HG02642 (cell line): Measurements from ENCODE around the gene NUMBL.
"Not testable (repeated sequence)": the region's sequence is repeated elsewhere in the genome, so short reads cannot be mapped to it uniquely, and the experiment has no call there.

Experiments
- ATAC-seq: cut with Tn5 transposase; IDR thresholded peaks from one replicate; pipeline ENCODE4 v1.9.1; 2021; ENCODE audit warnings: mild to moderate bottlenecking; ENCODE audit not compliant: unreplicated experiment, poor library complexity

Gene NUMBL

GRCh38 chr19:40639638-40639982 lies 50.8 kb downstream of the NUMBL start:
- no peak for ATAC-seq

DNA sequence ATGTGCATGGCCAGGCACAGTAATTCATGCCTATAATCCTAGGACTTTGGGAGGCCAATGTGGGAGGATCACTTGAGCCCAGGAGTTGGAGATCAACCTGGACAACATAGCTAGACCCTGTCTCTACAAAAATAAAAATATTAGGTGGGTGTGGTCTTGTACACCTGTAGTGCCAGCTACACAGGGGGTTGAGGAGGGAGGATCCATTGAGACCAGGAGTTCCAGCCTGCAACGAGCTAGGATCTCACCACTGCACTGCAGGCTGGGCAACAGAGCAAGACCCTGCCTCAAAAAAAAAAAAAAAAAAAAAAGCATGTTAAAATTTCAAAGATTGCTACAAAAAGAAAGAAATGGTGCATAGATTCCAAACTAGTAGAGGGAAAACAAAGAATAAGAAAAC lies 52.1 kb downstream of the NUMBL start:
- no peak for ATAC-seq

DNA sequence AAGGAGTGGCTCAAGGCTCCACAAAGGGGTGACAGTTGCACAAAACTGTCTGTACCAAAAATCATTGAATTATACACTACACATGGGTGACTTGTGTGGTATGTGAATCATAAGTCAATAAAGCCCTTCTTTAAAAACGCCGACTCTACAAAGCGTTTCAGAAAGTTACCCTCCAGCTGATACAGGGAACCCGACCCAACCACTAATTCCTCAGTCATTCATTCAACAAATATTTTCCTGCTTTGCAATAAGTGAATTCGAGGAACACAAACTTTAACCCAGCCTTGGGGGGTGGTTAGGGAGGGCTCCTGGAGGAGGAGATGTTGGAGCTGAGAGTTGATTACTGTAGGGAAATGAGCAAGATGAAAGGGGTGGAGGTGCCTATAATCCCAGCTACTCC lies 57.2 kb downstream of the NUMBL start:
- ATAC-seq, result no peak

DNA sequence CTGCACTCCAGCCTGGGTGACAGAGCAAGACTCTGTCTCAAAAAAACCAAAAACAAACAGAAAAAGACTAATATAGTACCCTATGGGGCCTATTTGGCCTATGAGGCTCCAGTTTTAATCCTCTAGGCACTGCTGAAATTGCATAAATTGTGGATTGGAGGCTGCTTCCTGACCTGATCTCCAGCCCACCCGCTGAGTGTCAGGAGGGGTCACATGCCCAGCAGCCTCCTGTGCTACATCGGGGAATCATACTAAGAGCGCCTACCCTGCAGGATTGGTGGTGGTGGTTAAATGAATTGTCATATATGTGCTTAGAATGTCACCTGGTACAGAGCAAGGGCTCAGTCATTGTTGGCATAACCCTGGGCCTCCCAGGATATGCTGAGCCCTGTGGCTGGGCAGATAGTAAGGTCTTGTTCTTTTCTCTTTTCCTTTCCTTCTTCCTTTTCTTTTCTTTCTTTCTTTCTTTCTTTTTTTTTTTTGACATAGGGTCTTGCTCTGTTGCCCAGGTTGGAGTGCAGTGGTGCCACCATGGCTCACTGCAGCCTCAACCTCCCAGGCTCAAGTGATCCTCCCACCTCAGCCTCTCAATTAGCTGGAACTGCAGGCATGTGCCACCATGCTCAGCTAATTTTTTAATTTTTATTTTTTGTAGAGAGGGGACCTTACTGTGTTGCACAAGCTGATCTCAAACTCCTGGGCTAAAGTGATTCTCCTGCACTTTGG lies 58.0 kb downstream of the NUMBL start:
- no peak for ATAC-seq

DNA sequence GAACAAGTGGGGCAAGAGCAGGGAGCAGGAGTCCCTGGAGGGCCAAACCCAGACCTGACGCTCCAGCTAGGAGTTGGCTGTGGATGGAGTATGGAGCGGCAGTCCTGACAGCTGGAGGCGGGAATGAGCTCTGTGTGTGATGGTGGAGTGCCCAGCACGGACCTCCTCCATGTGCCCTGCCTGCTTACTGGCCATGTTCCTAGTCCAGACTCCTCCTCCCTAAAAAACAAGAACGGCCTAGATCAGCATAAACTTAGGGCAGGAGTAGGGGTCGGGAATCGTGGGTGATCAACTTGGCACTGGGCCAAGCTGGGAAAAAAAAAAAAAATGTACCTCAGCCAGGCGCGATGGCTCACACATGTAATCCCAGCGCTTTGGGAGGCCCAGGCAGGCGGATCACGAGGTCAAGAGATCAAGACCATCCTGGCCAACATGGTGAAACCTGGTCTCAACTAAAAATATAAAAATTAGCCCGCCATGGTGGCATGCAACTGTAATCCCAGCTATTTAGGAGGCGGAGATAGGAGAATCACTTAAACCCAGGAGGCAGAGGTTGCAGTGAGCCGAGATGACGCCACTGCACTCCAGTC lies 59.8 kb downstream of the NUMBL start:
- ATAC-seq, result no peak

DNA sequence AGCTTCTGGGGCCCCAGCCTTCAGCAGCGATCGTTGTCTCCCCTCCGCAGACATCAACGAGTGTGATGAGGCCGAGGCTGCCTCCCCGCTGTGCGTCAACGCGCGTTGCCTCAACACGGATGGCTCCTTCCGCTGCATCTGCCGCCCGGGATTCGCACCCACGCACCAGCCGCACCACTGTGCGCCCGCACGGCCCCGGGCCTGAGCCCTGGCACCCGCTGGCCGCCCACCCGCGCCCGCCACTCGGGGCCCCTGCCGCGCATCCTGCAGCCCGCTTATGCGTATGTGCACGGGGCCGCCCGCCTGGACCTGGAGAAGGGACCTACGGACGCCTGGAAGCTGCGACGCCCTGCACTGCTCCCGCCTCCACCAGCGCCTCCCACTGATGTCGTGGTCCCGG lies 61.1 kb downstream of the NUMBL start:
- no peak for ATAC-seq

- no peak for ATAC-seq
Observed at GRCh38 chr19:40627486-40628279, 62.8 kb downstream of the NUMBL start.

DNA sequence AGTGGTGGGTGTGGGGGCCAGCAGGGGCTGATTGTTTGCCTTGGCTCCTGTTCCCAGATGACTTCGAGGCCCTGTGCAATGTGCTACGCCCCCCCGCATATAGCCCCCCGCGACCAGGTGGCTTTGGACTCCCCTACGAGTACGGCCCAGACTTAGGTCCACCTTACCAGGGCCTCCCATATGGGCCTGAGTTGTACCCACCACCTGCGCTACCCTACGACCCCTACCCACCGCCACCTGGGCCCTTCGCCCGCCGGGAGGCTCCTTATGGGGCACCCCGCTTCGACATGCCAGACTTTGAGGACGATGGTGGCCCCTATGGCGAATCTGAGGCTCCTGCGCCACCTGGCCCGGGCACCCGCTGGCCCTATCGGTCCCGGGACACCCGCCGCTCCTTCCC lies 63.5 kb downstream of the NUMBL start:
- no peak for ATAC-seq

GRCh38 chr19:40625406-40626120 lies 64.9 kb downstream of the NUMBL start:
- no peak for ATAC-seq

GRCh38 chr19:40624369-40625153 lies 65.9 kb downstream of the NUMBL start:
- ATAC-seq, result not testable (repeated sequence)

GRCh38 chr19:40623403-40624251 lies 66.8 kb downstream of the NUMBL start:
- no peak for ATAC-seq

DNA sequence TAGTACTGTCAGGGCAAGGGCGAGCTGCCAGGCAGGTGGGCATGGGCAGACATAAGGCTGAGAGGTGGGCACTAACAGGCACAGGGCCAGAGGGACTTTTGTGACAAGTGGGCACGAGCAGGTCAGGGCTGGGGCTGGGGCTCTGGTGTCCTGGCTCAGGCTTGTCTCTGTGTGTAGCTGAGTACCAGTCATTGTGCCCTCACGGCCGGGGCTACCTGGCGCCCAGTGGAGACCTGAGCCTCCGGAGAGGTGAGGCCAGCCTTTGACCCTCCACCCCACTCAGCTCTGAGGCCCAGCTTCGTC lies 67.7 kb downstream of the NUMBL start:
- no peak for ATAC-seq

DNA sequence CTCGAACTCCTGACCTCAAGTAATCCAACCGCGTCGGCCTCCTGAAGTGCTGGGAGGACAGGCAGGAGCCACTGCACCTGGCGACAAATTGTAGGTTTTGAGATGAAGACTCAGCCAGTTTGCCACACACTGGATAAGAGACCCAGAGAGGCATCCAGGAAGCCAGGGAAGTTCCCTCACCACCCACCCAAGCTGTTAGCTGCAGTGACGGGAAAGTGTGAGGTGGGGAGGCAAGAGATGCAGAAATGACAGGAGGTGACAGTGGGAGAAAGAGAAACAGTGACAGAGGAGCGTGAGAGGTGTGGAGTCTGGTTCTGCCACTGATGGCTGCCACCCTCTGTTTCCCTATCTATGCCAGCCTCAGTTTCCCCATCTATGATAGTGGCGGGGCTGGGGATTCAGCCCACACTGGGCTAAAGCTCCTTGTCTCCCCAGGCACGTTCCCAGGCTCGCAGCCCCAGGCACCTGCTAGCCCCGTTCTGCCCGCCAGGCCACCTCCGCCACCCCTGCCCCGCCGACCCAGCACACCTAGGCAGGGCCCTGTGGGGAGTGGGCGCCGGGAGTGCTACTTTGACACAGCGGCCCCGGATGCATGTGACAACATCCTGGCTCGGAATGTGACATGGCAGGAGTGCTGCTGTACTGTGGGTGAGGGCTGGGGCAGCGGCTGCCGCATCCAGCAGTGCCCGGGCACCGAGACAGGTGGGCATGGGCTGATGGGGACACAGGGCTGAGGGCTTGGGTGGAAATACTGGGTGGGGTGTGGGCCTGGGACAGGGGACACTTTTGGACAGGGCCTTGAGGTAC lies 68.3 kb downstream of the NUMBL start:
- ATAC-seq, result no peak

DNA sequence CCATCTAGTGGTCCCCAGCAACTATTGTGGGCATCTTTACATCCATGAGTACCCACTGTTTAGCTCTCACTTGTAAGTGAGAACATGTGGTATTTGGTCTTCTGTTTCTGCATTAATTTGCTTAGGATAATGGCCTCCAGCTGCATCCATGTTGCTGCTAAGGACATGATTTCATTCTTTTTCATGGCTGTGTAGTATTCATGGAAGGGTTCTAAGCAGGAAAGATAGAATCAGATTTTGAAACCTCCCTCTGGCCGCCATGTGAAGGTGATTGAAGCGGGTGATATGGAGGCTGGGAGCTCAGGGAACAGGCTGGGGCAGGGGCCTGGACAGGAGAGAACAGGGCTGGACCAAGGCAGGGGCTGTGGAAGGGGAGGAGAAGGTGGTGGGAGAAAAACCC lies 69.2 kb downstream of the NUMBL start:
- ATAC-seq, result no peak

DNA sequence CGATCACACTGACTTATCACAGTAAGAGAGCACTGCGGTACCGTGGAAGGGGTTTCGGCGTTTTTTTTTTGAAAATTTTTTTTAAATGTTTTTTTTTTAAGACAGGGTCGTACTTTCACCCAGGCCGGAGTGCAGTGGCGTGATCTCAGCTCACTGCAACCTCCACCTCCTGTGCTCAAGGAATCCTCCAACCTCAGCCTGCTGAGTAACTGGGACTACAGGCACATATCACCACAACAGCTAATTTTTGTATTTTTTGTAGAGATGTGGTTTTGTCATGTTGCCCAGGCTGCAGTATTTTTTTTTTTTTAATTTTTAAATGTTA lies 70.3 kb downstream of the NUMBL start:
- no peak for ATAC-seq

DNA sequence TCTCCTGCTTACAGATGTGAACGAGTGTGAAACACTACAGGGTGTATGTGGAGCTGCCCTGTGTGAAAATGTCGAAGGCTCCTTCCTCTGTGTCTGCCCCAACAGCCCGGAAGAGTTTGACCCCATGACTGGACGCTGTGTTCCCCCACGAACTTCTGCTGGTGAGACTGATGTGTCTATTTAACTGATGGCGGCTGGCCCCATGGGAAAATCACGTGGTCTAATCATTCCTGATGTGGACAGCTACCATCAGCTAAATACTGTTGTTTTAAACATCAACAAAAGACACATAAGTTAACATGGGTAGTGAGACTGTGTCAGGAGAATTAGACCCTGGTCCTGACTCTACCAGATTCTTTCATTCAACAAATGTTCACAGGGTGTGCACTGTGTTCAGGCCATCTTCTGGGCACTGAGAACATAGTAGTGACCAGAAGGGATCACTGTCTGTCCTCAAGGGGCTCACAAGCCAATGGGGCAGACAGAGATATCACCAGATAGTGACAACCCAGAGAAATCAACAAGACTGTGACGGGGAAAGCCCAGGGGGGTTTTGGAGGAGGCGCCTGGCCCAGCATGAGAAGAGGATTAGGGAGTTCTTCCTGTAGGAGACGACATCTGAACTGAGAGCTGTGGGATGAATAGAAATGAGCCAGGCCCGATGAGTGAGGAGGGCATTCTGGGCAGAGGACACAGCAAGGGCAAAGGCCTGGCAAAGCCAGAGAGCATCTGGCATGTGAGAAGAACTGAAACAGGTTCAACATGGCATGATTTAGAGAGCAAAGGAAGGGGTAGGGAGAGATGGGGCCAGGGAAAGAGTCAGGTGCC lies 70.9 kb downstream of the NUMBL start:
- no peak for ATAC-seq

- no peak for ATAC-seq
Observed at GRCh38 chr19:40617961-40618360, 72.5 kb downstream of the NUMBL start.

DNA sequence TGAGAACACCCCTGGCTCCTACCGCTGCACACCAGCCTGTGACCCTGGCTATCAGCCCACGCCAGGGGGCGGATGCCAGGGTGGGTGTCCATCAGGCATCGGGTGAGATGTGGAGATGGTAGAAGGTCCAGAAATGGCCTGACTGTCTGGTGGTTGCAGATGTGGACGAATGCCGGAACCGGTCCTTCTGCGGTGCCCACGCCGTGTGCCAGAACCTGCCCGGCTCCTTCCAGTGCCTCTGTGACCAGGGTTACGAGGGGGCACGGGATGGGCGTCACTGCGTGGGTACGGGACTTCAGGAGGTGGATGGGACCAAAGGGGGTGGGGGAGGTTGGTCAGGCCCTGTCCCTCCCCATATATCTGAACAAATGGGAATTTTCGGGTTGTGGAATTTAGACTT lies 73.5 kb downstream of the NUMBL start:
- no peak for ATAC-seq
